GM19467 (cell line): ENCODE data around the gene AGPAT2.

ENCODE experiments used
- ATAC-seq: cut with Tn5 transposase; IDR thresholded peaks from one replicate; pipeline ENCODE4 v1.9.1; 2021; ENCODE audit warnings: mild to moderate bottlenecking, moderate library complexity; ENCODE audit not compliant: unreplicated experiment

AGPAT2 gene

DNA sequence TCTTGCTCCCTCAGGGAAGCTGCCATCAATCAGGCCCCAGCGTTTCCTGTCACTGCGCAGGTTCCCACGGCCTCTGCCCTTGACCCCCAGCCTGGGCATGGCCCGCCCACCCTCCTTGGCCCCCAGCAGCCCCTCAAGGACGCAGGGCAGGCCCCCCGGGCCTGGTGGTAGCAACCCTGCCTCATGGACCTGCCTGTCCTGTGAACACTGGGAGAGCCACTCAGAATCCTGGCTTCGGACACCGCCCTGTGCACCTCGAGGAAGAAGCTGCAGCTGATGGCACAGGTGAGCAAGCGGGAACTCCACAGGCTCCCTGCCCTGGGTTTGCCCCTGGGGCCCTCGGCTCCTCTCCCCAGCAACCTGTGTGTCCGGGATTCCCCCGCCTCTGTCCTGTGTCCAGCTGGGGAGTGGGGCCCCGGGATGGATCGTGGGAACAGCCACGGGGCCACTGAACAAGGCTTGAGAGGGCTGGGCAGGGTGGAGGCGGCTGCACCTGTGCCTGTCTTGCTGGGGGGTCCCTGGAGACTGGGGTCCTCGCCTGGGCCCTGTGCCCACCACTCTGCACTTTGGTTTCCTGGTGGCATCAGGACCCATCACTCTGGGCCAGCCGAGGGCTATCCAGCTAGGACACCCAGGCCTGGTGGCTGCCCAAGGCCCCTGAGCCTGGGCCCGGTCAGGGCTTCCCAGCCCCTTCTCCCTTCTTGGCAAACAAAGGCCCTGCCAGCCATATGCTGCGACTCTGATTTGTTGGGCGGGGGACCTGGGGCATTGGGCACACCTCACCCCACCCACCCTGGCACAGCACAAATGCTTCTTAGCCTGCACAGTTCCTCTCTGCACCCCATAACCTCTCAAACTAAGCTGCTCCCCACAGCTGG is 58.0 kb downstream of the AGPAT2 start:
- ATAC-seq, result no peak

DNA sequence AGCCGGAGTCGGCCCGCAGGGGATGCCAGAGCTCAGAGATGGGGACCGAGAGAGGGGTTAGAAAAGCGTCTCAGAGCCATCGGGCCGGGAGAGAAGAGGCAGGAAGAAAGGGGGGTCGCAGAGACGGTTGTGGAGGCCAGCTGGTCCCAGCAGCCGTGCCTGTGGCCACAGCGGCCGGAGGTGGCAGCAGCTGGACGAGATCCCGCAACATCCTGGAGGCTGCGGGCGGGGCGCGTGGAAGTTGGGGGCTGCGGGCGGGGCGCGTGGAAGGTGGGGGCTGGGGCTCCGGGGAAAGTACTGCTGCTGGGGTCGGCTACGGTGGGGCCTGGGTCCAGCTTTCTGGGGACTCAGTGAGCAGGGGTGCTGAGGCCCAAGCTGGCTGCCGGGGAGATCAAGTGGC is 59.0 kb downstream of the AGPAT2 start:
- ATAC-seq, result no peak

DNA sequence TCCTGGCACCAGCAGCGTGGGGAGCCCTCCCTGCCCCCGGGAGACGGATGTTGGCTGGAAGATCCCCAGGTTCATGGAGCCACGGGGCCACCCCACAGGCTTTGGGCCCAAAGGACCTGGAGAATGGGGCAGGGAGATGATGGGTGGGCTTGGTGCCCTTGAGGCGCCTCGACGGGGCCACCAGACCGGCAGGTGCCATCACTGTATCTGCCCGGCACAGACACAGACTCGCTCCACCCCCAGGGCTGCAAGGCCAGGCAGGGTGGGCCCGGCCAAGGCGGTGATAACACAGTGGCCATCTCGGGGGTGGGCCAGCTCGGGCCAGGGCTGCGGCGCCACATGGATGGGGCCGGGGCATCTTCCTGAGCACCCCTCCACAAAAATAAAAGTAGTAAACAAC is 59.6 kb downstream of the AGPAT2 start:
- no peak for ATAC-seq

DNA sequence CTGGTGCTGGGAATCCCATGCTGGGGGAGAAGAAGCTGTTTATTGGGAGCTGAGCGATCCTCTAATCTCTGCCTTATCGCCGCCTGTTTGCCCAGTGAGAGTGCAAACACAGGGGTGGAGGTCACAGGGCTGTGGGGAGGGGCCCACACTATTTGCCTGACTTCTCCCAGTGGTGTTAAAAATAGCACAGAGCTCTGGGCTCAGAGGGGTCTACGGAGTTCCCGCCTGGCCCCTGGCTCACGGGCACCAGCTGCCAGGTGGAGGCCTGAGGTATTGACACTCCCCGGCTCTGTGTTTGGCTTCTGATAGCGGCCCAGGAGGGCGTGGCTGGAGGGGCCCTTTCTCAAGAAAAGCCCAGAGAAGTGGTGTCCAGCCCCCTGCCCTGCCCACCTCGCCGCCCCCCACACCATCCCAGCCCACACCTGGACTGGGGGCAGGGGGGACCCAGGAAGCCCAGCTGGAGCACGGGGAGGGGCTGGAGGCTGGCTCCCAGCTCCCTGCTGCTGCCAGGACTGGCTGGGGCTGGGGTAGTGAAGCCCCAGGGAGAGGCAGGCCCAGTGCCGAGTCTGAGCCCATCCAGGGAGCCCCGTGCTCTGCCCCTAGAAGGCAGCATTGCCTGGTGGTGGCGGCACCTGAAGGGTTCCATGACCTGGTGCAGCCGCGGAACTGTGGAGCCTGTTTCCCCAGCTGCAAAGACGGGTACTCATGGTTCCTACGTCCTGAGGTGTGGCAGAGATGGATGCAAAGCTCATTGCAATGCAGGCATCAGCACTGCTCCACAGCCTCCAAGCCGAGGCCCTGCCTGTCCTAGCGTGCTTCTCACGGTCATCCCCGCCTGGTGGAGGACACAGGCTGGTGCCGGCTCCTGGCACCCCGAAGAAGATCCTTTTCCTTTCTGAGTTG is 60.3 kb downstream of the AGPAT2 start:
- no peak for ATAC-seq

DNA sequence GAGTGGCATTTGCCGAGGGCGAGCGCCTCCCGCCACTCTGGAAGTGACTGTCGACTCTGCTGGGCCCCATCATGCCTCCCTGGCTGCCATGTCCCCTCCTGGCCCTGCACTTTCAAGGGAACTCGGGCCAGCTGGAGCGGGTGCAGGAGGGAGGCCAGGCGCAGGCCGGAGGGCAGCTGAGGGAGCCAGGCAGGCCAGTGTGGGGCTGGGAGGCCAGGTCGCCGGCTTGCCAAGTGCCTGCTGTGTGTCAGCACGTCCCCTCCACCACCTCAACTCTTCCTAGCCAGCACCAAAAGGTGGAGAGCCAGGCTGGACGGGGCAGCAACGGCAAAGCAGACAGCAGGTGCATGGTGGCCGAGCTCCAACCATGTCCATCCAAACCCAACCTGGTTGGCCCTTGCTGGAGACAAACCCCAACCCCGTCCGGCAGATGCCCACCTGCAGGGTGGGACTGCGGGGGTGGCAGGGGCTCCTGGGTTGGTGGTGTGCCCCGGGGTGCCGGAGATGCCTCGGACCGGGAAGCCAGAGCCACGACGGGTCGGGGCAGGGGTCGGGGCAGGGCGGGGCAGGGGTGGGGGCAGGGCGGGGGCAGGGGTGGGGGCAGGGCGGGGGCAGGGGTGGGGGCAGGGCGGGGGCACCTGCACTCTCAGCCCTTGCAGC is 61.1 kb downstream of the AGPAT2 start:
- ATAC-seq, result no peak

- no peak for ATAC-seq
Measured at GRCh38 chr9:136625101-136626065, 61.9 kb downstream of the AGPAT2 start.

DNA sequence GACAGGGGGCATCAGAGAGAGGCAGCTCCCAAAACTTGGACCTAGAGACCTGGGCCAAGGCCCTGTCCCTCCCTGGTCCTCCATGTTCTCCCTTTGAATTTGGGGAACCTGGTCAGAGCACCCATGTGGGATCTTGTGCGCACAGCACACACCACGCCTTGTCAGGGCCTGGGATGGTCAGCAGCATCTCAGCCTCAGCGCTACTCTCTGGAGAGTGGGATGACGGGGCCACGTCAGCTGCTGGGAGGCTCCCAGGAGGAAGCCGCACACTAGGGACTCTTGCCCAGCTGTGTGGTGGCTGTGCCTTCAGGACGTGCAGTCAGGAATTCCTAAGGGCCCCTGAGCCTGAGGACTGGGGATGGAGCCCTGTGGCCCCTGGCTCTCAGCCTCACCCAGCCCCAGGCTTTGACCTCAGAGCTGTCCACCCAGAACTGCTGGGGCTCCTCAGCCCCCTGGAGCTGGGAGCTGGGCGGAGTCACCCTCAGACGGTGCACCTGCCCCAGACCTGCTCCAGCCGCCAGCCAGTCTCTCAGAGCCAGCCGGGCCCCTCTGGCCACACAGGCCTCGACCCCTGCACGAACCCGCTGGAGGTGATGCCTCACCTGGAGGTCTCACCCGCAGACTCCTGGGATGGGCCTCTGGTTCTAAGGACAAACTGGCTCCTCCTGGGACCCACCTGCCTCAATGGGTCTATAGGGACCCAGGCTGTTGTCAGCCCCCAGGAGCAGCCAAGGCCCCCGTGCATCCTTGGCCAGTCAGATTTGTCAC is 62.9 kb downstream of the AGPAT2 start:
- ATAC-seq, result no peak

GRCh38 chr9:136623842-136624183 is 63.4 kb downstream of the AGPAT2 start:
- no peak for ATAC-seq
